ENCODE data around the gene PARVA. TPM values are rescaled to one million over a fixed set of nuclear protein-coding genes. Genes with fewer than 3 reads are reported as not detected.

The PARVA gene
- total and polyA plus RNA-seq, 9 of the 15 experiments (the other 6 are each of a cell fraction or from before 2014, with no cell fraction given), result 0.11 TPM; not detected in 8

DNA sequence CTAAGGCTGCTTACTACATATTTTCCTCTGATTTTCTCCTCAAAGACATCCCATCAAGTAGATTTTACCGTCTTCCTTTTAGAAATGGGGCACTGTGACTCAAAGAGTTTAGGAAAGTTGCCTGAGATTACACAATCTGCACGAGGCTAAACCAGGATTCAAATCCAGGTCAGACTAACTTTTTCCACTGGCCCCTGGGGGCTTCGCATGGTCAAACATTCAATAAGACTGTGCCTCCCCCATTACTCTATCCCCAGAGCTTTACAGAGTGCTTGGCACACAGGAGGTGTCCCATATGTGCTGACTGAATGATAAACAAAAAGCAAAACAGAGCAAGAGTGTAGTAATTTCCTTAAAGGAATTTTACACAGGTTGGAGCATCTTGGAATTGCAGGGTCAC lies 178.8 kb downstream of the PARVA start (continued):
- TF ChIP-seq ZNF354B (CRISPR knock-in tag; IDR thresholded peaks at IDR 0.05) (no peak), XRCC4 (IDR thresholded peaks at IDR 0.05; ENCODE audit: extremely low read depth, insufficient read depth, insufficient read length) (no peak), FOXA3 (CRISPR knock-in tag; conservative IDR thresholded peaks at IDR 0.05 in 1 of 2, IDR thresholded peaks at IDR 0.05 in 1 of 2) (no peak), DNMT1 (IDR thresholded peaks at IDR 0.05) (no peak), RHOXF2B (CRISPR knock-in tag; conservative IDR thresholded peaks at IDR 0.05) (no peak), BMI1 (IDR thresholded peaks at IDR 0.05; ENCODE audit: low read length) (no peak)
- TF ChIP-seq, protein P1, sequence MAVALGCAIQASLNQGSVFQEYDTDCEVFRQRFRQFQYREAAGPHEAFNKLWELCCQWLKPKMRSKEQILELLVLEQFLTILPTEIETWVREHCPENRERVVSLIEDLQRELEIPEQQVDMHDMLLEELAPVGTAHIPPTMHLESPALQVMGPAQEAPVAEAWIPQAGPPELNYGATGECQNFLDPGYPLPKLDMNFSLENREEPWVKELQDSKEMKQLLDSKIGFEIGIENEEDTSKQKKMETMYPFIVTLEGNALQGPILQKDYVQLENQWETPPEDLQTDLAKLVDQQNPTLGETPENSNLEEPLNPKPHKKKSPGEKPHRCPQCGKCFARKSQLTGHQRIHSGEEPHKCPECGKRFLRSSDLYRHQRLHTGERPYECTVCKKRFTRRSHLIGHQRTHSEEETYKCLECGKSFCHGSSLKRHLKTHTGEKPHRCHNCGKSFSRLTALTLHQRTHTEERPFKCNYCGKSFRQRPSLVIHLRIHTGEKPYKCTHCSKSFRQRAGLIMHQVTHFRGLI (CRISPR knock-in tag; IDR thresholded peaks at IDR 0.05), result no peak
- TF ChIP-seq, protein P2, sequence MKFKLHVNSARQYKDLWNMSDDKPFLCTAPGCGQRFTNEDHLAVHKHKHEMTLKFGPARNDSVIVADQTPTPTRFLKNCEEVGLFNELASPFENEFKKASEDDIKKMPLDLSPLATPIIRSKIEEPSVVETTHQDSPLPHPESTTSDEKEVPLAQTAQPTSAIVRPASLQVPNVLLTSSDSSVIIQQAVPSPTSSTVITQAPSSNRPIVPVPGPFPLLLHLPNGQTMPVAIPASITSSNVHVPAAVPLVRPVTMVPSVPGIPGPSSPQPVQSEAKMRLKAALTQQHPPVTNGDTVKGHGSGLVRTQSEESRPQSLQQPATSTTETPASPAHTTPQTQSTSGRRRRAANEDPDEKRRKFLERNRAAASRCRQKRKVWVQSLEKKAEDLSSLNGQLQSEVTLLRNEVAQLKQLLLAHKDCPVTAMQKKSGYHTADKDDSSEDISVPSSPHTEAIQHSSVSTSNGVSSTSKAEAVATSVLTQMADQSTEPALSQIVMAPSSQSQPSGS (CRISPR knock-in tag; IDR thresholded peaks at IDR 0.05), result no peak

DNA sequence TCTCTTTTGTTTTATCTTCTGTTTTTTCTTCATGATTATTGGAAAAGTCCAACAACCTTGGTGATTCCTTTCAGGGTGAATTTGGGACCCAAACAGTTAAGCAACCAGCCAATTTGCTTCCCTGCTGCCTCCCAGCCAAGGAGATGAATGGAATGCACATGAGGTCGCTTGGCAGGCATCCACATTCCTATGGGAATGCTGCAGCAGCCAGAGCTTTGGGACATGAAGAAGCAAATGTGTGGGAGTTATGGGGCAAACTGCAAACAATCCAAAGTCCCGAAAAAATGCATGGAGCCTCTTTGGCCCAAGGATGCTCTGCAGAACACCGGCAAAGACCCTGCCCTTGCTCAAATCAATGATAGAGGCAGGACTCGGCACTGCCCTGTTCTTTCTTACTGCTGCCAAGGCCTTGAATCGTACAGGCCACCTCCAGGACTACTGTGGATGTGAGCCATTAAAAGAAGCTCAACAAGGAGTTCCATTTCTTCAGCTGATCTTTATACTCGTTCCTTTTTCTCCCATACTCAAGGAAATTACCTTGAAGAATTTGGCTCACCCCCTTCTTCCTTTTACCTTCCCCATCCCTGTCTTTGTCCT lies 179.5 kb downstream of the PARVA start:
- no peak overlapping the region for H3K4me3 ChIP-seq
- intact Hi-C loops (cut with micrococcal nuclease) (no loop called here), in situ Hi-C loops (cut with MboI) (no loop called here)
- DNase-seq (ENCODE audit: extremely low read depth in 1 of 4, low spot score in 3 of 4) (no peak), ATAC-seq (no peak), FAIRE-seq (no peak)
- no peak overlapping the region for H3K27ac ChIP-seq (ENCODE audit: extremely low read depth, low read depth, low read length)
- H3K4me1 ChIP-seq (replicated peaks in 1 of 2; ENCODE audit: control insufficient read depth in 2 of 2, insufficient read depth in 2 of 2, low read length in 2 of 2), result no peaks in the 10 kb centered on the region
- no TSS peak for BruUV-seq (replicated peaks)
- no peaks in the 10 kb centered on the region for H3K9me3 ChIP-seq (replicated peaks; ENCODE audit: control insufficient read depth, insufficient read depth, low read depth, low read length)
- no peak overlapping the region for H3K4me2 ChIP-seq (ENCODE audit: insufficient read depth, low read length)
- H3K36me3 ChIP-seq (ENCODE audit: control insufficient read depth, insufficient read depth, low read length), result no peaks in the 10 kb centered on the region
- no peak overlapping the region for H3K9ac ChIP-seq (ENCODE audit: insufficient read depth in 1 of 2, low read depth in 2 of 2, low read length in 2 of 2)
- H3K79me2 ChIP-seq (ENCODE audit: control insufficient read depth, insufficient read depth, low read length), result no peaks in the 10 kb centered on the region
- CTCF ChIA-PET (ENCODE audit: low intra/inter-chr PET ratio), result no interaction called here
- POLR2A ChIA-PET, result interaction anchor here (0.8 kb wide), 1 partner anchor 106 kb away, joined by 3 read pairs; no protein-coding TSS in a partner anchor
- peaks cover 7 to 10% of the 10 kb centered on the region in 2 experiments for H3K27me3 ChIP-seq (ENCODE audit: control insufficient read depth in 2 of 2, insufficient read depth in 2 of 2, low read length in 2 of 2)
- no peak for TF ChIP-seq ZNF146 (CRISPR knock-in tag; IDR thresholded peaks at IDR 0.05; ENCODE audit: unreplicated experiment)
- H4K20me1 ChIP-seq (replicated peaks; ENCODE audit: control insufficient read depth, insufficient read depth, low read length), result no peaks in the 10 kb centered on the region
- 1% methylated on average over 6 of the region's 6 CpGs for WGBS (ENCODE audit: insufficient coverage, low coverage, missing lambda C conversion rate)
- H2AFZ ChIP-seq (ENCODE audit: low read depth, low read length), result no peak overlapping the region
- no peaks in the 10 kb centered on the region for H3K9me1 ChIP-seq (ENCODE audit: control insufficient read depth, insufficient read depth, low read length)

Measured in K562 (cell line).